Spleen (tissue), 11 donors: ENCODE results near the gene LRRC47. TPM values are rescaled to one million over a fixed set of nuclear protein-coding genes. Genes with fewer than 3 reads are reported as not detected.

Experiments used
- DNase-seq: peaks from one replicate; pipeline ENCODE4 v3.0.0-alpha.2; 2020
- H3K27ac ChIP-seq, 8 donors: fragments of 200-600 bp; sonication (generic) in 7 of 8; 1 replicate in 4 of 8; 2 replicates in 4 of 8; pipeline versions ENCODE4 v1.5.0 to v1.8.0; 2016 to 2021; ENCODE audit warnings: inconsistent platforms in 4 of 8, mild to moderate bottlenecking in 4 of 8, moderate library complexity in 1 of 8
- H3K27me3 ChIP-seq, 7 donors: fragments of 200-600 bp; sonication (generic) in 6 of 7; replicated peaks in 1 of 7; 1 replicate in 4 of 7; 2 replicates in 3 of 7; pipeline versions ENCODE4 v1.5.0 to v1.8.0; 2016 to 2021; ENCODE audit warnings: inconsistent platforms in 3 of 7, mild to moderate bottlenecking in 1 of 7
- H3K36me3 ChIP-seq, 6 donors: fragments of 200-600 bp; sonication (generic) in 5 of 6; 1 replicate in 4 of 6; 2 replicates in 2 of 6; pipeline versions ENCODE4 v1.5.0 to v1.8.0; 2016 to 2021; ENCODE audit warnings: inconsistent platforms in 2 of 6
- H3K4me1 ChIP-seq, 6 donors: fragments of 200-600 bp; sonication (generic) in 5 of 6; 1 replicate in 3 of 6; 2 replicates in 3 of 6; pipeline versions ENCODE4 v1.5.0 to v1.8.0; 2016 to 2021; ENCODE audit warnings: inconsistent platforms in 3 of 6
- H3K4me3 ChIP-seq, 8 donors: fragments of 200-600 bp; sonication (generic) in 7 of 8; 1 replicate in 4 of 8; 2 replicates in 4 of 8; pipeline versions ENCODE4 v1.5.0 to v1.8.0; 2016 to 2021; ENCODE audit warnings: inconsistent platforms in 4 of 8, mild to moderate bottlenecking in 4 of 8, moderate library complexity in 2 of 8
- H3K9me3 ChIP-seq, 8 donors: fragments of 200-600 bp; sonication (generic) in 7 of 8; 1 replicate in 4 of 8; 2 replicates in 4 of 8; pipeline versions ENCODE4 v1.5.0 to v1.8.0; 2016 to 2021; ENCODE audit warnings: inconsistent platforms in 4 of 8
- CTCF ChIP-seq, 11 experiments: fragments of 200-600 bp in 7 of 11; fragments of 450-650 bp in 4 of 11; sonication (generic) in 4 of 11; IDR thresholded peaks in 8 of 11; conservative IDR thresholded peaks in 3 of 11; 1 replicate in 7 of 11; 2 replicates in 4 of 11; pipeline versions ENCODE4 v1.4.0 to v1.8.0; 2016 to 2021; ENCODE audit warnings: antibody characterized with exemption in 11 of 11, inconsistent platforms in 4 of 11, mild to moderate bottlenecking in 1 of 11
- POLR2A ChIP-seq, 3 donors: fragments of 450-650 bp; IDR thresholded peaks; one replicate each; pipeline ENCODE4 v1.5.1; 2017; ENCODE audit warnings: antibody characterized with exemption in 3 of 3, mild to moderate bottlenecking in 1 of 3
- POLR2AphosphoS5 ChIP-seq, 3 donors: sonication (generic); formaldehyde crosslinking; IDR thresholded peaks; one replicate each; pipeline ENCODE4 v1.5.1; 2017; ENCODE audit warnings: antibody characterized with exemption in 3 of 3
- WGBS, 5 donors: extraction: QIAGEN DNeasy Blood & Tissue Kit in 3 of 5; methylation state at CpG; one replicate each; pipeline versions ENCODE4 v1.1.5 to v1.1.7; 2013 to 2018; 5-methylcytosine and 5-hydroxymethylcytosine counted together
- intact Hi-C: fragments of 100-400 bp; cut with DNase I; formaldehyde crosslinking; loops from one replicate; pipeline ENCODE4 v1.15.0; 2023; ENCODE audit warnings: low total_unique reads
- polyA plus RNA-seq, 3 donors: library from polyadenylated mRNA; stranded (reverse); fragments of 200-250 nt; gene quantifications; one replicate each; pipeline ENCODE4 v1.2.1, GENCODE V29; 2013
- total RNA-seq, 7 donors: library from RNA; depleted of rRNA in 3 of 7; stranded (reverse); fragments of >200 nt in 3 of 7; fragmentation: NEBNext Ultra II Directional in 4 of 7; extraction: Animal tissue kit (Norgen Biotek cat#: 25700) in 4 of 7; gene quantifications; one replicate each; pipeline versions ENCODE4 v1.1.0 to v1.2.1, GENCODE V29; 2016 to 2021
- donor health status: healthy with polysubstance abuse.
- donor health status: DM: no; HTN: no; CAD: no; lungs with moderate emphysema.
- donor health status: DM: no; HTN: no; CAD: no.
- donor health status: Bipolar disorder and iron deficiency.
- donor health status: healthy.
- donor health status: DM: no; HTN: no; CAD: no.
- donor health status: DM: yes; HTN: yes; CAD: no.

The LRRC47 gene
- total and polyA plus RNA-seq, 10 donors = 12.5 to 39.0 (median 26.7) TPM

GRCh38 chr1:3789421-3790300, 6.6 kb downstream of the LRRC47 start:
- peak; percentile 62 for DNase-seq
- Histone ChIP-seq H3K36me3 (peaks cover 0 to 90% (median 37%) of the 10 kb centered on the region in 6 donors), H3K27ac (no peak overlapping the region), H3K4me1 (peaks cover 16 to 80% (median 49%) of the 10 kb centered on the region in 6 donors), H3K4me3 (no peak overlapping the region), H3K27me3 (no peaks in the 10 kb centered on the region), H3K9me3 (no peaks in the 10 kb centered on the region)
- WGBS, 5 donors = 88 to 94% (median 90%) methylated on average over 22 to 34 of the region's 34 CpGs
- intact Hi-C loops = no loop called here
- no peak for TF ChIP-seq POLR2A (IDR thresholded peaks at IDR 0.05)
- peak in 1 of 3 donors; percentile 16 for TF ChIP-seq POLR2AphosphoS5 (IDR thresholded peaks at IDR 0.05)

GRCh38 chr1:3788756-3789420, 7.4 kb downstream of the LRRC47 start:
- no peak overlapping the region for H3K27ac ChIP-seq
- intact Hi-C loops = no loop called here
- TF ChIP-seq POLR2AphosphoS5 (IDR thresholded peaks at IDR 0.05) (no peak), POLR2A (IDR thresholded peaks at IDR 0.05) (no peak), CTCF (IDR thresholded peaks at IDR 0.05 in 8 of 11, conservative IDR thresholded peaks at IDR 0.05 in 3 of 11) (no peak)
- DNase-seq = no peak
- 79 to 94% (median 91%) methylated on average over 9 to 16 of the region's 16 CpGs for WGBS, 5 donors
- no peaks in the 10 kb centered on the region for H3K9me3 ChIP-seq
- H3K4me1 ChIP-seq = peaks cover 8 to 73% (median 41%) of the 10 kb centered on the region in 6 donors
- H3K4me3 ChIP-seq = no peak overlapping the region
- H3K36me3 ChIP-seq = peaks cover 0 to 97% (median 44%) of the 10 kb centered on the region in 6 donors
- H3K27me3 ChIP-seq = no peaks in the 10 kb centered on the region

GRCh38 chr1:3787745-3788605, 8.3 kb downstream of the LRRC47 start:
- Histone ChIP-seq H3K36me3 (peaks cover 0 to 99% (median 53%) of the 10 kb centered on the region in 6 donors), H3K9me3 (no peaks in the 10 kb centered on the region)

More at GRCh38 chr1:3787745-3788605, 8.3 kb downstream of the LRRC47 start:
- no peak for TF ChIP-seq CTCF (IDR thresholded peaks at IDR 0.05 in 8 of 11, conservative IDR thresholded peaks at IDR 0.05 in 3 of 11)
- no peak for TF ChIP-seq POLR2AphosphoS5 (IDR thresholded peaks at IDR 0.05)
- no peak for TF ChIP-seq POLR2A (IDR thresholded peaks at IDR 0.05)
- Histone ChIP-seq H3K27me3 (no peaks in the 10 kb centered on the region), H3K4me1 (peaks cover 0 to 63% (median 32%) of the 10 kb centered on the region in 6 donors), H3K4me3 (no peak overlapping the region), H3K27ac (peak overlapping the region in 1 of 8 donors; percentile 48)
- 69 to 90% (median 86%) methylated on average over 22 to 26 of the region's 26 CpGs for WGBS, 5 donors
- DNase-seq = no peak
- intact Hi-C loops = no loop called here
